ENCODE results near the gene MOB4.
"Not testable (repeated sequence)": the region's sequence is repeated elsewhere in the genome, so short reads cannot be mapped to it uniquely, and the experiment has no call there.

Gene MOB4

GRCh38 chr2:197515739-197516392 is at the start of gene MOB4:
Gene MOB4, plus strand, starts transcription at chr2:197516066. Its CDS starts 21 bp downstream, at chr2:197516087.
- DNase-seq (ENCODE audit: low read depth): peak; percentile 86
- TF ChIP-seq, protein P1, sequence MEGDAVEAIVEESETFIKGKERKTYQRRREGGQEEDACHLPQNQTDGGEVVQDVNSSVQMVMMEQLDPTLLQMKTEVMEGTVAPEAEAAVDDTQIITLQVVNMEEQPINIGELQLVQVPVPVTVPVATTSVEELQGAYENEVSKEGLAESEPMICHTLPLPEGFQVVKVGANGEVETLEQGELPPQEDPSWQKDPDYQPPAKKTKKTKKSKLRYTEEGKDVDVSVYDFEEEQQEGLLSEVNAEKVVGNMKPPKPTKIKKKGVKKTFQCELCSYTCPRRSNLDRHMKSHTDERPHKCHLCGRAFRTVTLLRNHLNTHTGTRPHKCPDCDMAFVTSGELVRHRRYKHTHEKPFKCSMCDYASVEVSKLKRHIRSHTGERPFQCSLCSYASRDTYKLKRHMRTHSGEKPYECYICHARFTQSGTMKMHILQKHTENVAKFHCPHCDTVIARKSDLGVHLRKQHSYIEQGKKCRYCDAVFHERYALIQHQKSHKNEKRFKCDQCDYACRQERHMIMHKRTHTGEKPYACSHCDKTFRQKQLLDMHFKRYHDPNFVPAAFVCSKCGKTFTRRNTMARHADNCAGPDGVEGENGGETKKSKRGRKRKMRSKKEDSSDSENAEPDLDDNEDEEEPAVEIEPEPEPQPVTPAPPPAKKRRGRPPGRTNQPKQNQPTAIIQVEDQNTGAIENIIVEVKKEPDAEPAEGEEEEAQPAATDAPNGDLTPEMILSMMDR (IDR thresholded peaks at IDR 0.05; ENCODE audit: low read depth, low read length, missing control alignments): no peak
- peak within 1 kb of the TSS; percentile 86 for H3K4me3 ChIP-seq (ENCODE audit: low read depth, low read length)

DNA sequence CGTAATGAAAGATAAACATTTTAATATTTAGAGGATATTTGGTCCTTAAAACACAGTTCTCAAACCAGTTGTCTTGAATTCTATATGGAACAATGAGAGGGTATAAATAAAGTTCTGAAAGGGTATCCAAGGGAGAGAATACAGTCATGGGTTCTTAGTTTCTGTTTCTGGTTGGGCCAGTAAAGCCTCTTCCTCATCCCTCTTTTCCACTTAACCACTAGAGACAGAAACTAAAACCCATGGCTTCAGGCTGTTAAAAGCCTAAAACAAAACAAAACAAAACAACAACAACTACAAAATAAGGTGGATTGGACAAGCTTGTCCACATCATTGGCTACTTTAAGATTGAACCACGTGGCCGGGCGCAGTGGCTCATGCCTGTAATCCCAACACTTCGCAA is 43.7 kb upstream of the MOB4 start:
- no peak overlapping the region for H3K4me3 ChIP-seq (ENCODE audit: low read depth, low read length)
- no peak for DNase-seq (ENCODE audit: low read depth)
- TF ChIP-seq, protein P1 (IDR thresholded peaks at IDR 0.05; ENCODE audit: low read depth, low read length, missing control alignments): no peak

GRCh38 chr2:197477797-197478196 is 38.1 kb upstream of the MOB4 start:
- DNase-seq (ENCODE audit: low read depth): no peak
- TF ChIP-seq, protein P1 (IDR thresholded peaks at IDR 0.05; ENCODE audit: low read depth, low read length, missing control alignments): no peak
- H3K4me3 ChIP-seq (ENCODE audit: low read depth, low read length): no peak overlapping the region

DNA sequence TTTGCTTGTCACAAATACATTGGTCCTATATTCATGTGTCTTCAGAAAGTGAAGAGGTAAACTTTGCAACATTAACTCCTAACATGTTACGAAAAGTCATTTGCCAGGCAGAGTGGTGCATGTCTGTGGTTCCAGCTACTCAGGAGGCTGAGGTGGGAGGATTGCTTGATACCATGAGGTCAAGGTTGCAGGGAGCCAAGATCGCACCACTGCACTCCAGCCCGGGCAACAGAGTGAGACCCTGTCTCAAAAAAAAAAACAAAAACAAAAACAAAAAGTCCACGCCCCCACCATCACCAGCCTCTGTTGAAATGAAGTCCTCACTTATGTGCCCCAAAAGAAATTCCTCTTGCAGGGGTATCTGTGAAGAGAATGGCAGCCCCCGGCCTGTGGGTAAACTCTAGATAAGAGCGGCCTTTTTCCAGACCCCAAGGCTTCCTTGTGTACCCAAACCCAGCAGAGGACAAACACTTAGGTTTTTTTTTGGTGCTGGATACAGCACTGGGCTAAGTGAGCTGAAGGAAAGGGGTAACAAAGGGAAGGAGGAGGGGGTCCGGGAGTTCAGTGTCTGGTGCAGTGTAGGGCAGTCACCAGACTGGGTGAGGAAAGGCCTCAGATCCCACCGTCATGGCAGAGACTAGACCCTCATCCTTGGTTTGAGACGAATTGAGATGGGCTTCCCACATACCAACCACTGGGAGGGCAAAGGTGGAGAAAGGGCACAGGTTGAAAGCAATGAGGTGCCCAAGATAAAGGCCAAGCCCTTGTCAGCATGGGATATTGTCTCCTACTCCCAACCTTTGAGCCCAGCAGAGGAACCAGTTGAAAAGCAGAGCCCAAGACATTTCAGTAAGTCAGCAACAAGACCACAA is 35.5 kb upstream of the MOB4 start:
- no peak overlapping the region for H3K4me3 ChIP-seq (ENCODE audit: low read depth, low read length)
- TF ChIP-seq, protein P1 (IDR thresholded peaks at IDR 0.05; ENCODE audit: low read depth, low read length, missing control alignments): no peak
- DNase-seq (ENCODE audit: low read depth): no peak

GRCh38 chr2:197484248-197484647 is 31.6 kb upstream of the MOB4 start:
- not testable (repeated sequence) for H3K4me3 ChIP-seq (ENCODE audit: low read depth, low read length); DNase-seq (ENCODE audit: low read depth)

GRCh38 chr2:197486175-197486574 is 29.7 kb upstream of the MOB4 start:
- H3K4me3 ChIP-seq (ENCODE audit: low read depth, low read length): no peak overlapping the region
- TF ChIP-seq, protein P1 (IDR thresholded peaks at IDR 0.05; ENCODE audit: low read depth, low read length, missing control alignments): no peak
- DNase-seq (ENCODE audit: low read depth): no peak

- TF ChIP-seq, protein P1 (IDR thresholded peaks at IDR 0.05; ENCODE audit: low read depth, low read length, missing control alignments): no peak
- no peak for DNase-seq (ENCODE audit: low read depth)
- no peak overlapping the region for H3K4me3 ChIP-seq (ENCODE audit: low read depth, low read length)
These were observed 28.5 kb upstream of the MOB4 start for GRCh38 chr2:197487385-197487784.
